ENCODE results near the gene SLC26A5. TPM values are rescaled to one million over a fixed set of nuclear protein-coding genes. Genes with fewer than 3 reads are reported as not detected.

The SLC26A5 gene
- total RNA-seq, 2 experiments from 2014 or later, result not detected

DNA sequence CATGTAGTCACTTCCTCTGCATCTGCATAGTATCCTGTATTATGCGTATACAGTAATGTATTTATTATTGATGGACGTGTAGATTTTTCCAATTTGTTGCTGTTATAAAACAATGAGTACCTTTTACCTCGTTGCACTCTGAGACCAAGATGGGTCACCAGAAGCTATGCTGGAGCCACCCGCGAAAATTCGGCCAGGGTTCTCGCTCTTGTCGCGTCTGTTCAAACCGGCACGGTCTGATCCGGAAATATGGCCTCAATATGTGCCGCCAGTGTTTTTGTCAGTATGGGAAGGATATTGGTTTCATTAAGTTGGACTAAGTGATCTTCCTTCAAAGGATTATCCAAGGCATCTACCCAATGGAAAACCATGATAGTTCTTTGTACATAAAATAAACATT, 97.6 kb downstream of the SLC26A5 start:
- POLR2A ChIA-PET, result interaction anchor here (1.0 to 1.4 kb wide), 2 partner anchors 12 to 59 kb away, joined by 3 to 6 read pairs; no protein-coding TSS in a partner anchor
- peak overlapping the region; percentile 91 for H3K4me2 ChIP-seq (ENCODE audit: low read length)
- H3K36me3 ChIP-seq (ENCODE audit: insufficient read depth, low read length), result peaks cover 41% of the 10 kb centered on the region
- no TSS peak for BruUV-seq (replicated peaks)
- no peak for DNase-seq (ENCODE audit: low spot score)
- peak overlapping the region; percentile 85 for H3K4me3 ChIP-seq (ENCODE audit: low read depth, low read length, poor library complexity, severe bottlenecking)
- CTCF ChIA-PET (ENCODE audit: unreplicated experiment), result no interaction called here
- no peaks in the 10 kb centered on the region for H3K9me3 ChIP-seq (ENCODE audit: low read length)
- no peak overlapping the region for H3K27ac ChIP-seq (ENCODE audit: low read depth, low read length, poor library complexity, severe bottlenecking)
- no peaks in the 10 kb centered on the region for H3K9me2 ChIP-seq (ENCODE audit: insufficient read depth, low read length)
- H2AFZ ChIP-seq (ENCODE audit: low read length), result no peak overlapping the region
- intact Hi-C loops (cut with micrococcal nuclease; ENCODE audit: unreplicated experiment), result no loop called here
- peaks cover 91% of the 10 kb centered on the region for H3K79me2 ChIP-seq (ENCODE audit: insufficient read depth, low read depth, low read length)
- TF ChIP-seq, protein P1, sequence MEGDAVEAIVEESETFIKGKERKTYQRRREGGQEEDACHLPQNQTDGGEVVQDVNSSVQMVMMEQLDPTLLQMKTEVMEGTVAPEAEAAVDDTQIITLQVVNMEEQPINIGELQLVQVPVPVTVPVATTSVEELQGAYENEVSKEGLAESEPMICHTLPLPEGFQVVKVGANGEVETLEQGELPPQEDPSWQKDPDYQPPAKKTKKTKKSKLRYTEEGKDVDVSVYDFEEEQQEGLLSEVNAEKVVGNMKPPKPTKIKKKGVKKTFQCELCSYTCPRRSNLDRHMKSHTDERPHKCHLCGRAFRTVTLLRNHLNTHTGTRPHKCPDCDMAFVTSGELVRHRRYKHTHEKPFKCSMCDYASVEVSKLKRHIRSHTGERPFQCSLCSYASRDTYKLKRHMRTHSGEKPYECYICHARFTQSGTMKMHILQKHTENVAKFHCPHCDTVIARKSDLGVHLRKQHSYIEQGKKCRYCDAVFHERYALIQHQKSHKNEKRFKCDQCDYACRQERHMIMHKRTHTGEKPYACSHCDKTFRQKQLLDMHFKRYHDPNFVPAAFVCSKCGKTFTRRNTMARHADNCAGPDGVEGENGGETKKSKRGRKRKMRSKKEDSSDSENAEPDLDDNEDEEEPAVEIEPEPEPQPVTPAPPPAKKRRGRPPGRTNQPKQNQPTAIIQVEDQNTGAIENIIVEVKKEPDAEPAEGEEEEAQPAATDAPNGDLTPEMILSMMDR (conservative IDR thresholded peaks at IDR 0.05; ENCODE audit: low read length), result no peak
- no peak for TF ChIP-seq EZH2phosphoT487 (IDR thresholded peaks at IDR 0.05; ENCODE audit: borderline replicate concordance, low read depth, low read length)
- H3K4me1 ChIP-seq (ENCODE audit: insufficient read depth, low read length, poor library complexity, severe bottlenecking), result peaks cover 39% of the 10 kb centered on the region
- H4K20me1 ChIP-seq (ENCODE audit: insufficient read depth, low read length), result peaks cover 24% of the 10 kb centered on the region

DNA sequence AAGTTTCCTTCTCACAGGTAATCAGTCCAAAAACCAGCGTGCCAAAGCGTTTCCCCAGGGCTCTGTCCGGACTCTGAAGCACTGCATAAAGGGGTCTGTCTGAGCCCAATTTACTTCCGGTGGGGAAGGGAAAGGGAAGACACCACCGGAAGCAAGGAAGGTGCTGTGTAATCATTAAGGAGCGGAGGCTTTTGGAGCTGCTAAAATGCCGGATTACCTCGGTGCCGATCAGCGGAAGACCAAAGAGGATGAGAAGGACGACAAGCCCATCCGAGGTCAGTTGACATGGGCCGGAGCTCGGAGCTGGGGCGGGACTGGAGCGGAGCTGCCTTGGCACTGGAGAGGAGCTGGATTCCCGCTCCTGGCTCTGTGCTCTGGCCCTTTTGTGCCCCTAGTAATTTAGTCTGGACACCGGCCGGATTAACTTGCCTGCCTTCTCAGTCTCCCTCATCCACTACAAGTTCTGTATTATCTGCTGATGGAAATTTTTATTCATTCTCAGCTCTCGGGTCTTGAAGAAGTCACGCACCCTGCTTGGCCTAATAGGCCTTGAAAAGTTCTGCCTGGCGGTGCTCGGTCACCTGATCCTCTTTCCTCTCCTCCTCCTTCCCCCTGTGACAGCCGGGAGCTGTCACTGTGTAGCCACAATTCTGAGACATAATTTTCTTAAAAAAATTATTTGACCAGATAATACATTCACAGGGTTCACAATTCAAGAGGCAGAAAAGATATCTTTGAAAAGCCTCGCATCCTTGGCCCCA, 98.3 kb downstream of the SLC26A5 start, which contains the start of gene PSMC2:
Gene PSMC2, plus strand, starts transcription at position 137 of the 761 bp plus-strand sequence. Its CDS starts 69 bp downstream, at position 206.
- H4K20me1 ChIP-seq (ENCODE audit: insufficient read depth, low read length), result peaks cover 24% of the 10 kb centered on the region
- H3K4me3 ChIP-seq (ENCODE audit: low read depth, low read length, poor library complexity, severe bottlenecking), result peak within 1 kb of the TSS; percentile 85
- TSS peak; percentile 81 for BruUV-seq (replicated peaks)
- ChIA-PET POLR2A (interaction anchor here (1.0 to 1.6 kb wide), 5 partner anchors 12 to 58 kb away, joined by 3 to 7 read pairs (median 4); no protein-coding TSS in a partner anchor), CTCF (ENCODE audit: unreplicated experiment) (no interaction called here)
- peak within 1 kb of the TSS; percentile 91 for H3K4me2 ChIP-seq (ENCODE audit: low read length)
- DNase-seq (ENCODE audit: low spot score), result peak; percentile 92
- peaks cover 91% of the 10 kb centered on the region for H3K79me2 ChIP-seq (ENCODE audit: insufficient read depth, low read depth, low read length)
- TF ChIP-seq EZH2phosphoT487 (IDR thresholded peaks at IDR 0.05; ENCODE audit: borderline replicate concordance, low read depth, low read length), result no peak
- TF ChIP-seq, protein P1 (conservative IDR thresholded peaks at IDR 0.05; ENCODE audit: low read length), result no peak
- H3K36me3 ChIP-seq (ENCODE audit: insufficient read depth, low read length), result peaks cover 33% of the 10 kb centered on the region
- H3K9me3 ChIP-seq (ENCODE audit: low read length), result no peaks in the 10 kb centered on the region
- peaks cover 46% of the 10 kb centered on the region for H3K4me1 ChIP-seq (ENCODE audit: insufficient read depth, low read length, poor library complexity, severe bottlenecking)
- H2AFZ ChIP-seq (ENCODE audit: low read length), result peak within 1 kb of the TSS; percentile 84
- no peaks in the 10 kb centered on the region for H3K9me2 ChIP-seq (ENCODE audit: insufficient read depth, low read length)
- peak within 1 kb of the TSS; percentile 74 for H3K27ac ChIP-seq (ENCODE audit: low read depth, low read length, poor library complexity, severe bottlenecking)
- intact Hi-C loops (cut with micrococcal nuclease; ENCODE audit: unreplicated experiment), result loop anchor here (2.0 kb wide), 1 partner anchor 51 kb away; the partner anchor contains the start of gene PMPCB

Data from OCI-LY7 (cell line).